RPMI8226 (cell line): Measurements from ENCODE around the gene ST3GAL3.
A peak's percentile ranks its signal among the peaks of the same experiment; 100 is the strongest.

ENCODE experiments used
- DNase-seq: peaks from one replicate; pipeline ENCODE4 v3.0.0-alpha.2; 2015

ST3GAL3 gene

GRCh38 chr1:43973981-43974442 lies 266.7 kb downstream of the ST3GAL3 start:
- DNase-seq: peak; percentile 77

- peak; percentile 99 for DNase-seq
Observed at GRCh38 chr1:43974443-43975248, 267.3 kb downstream of the ST3GAL3 start, which contains the start of gene ATP6V0B. TSS of gene ATP6V0B (plus strand) at chr1:43974960. CDS start at chr1:43975041, 81 bp downstream.

DNA sequence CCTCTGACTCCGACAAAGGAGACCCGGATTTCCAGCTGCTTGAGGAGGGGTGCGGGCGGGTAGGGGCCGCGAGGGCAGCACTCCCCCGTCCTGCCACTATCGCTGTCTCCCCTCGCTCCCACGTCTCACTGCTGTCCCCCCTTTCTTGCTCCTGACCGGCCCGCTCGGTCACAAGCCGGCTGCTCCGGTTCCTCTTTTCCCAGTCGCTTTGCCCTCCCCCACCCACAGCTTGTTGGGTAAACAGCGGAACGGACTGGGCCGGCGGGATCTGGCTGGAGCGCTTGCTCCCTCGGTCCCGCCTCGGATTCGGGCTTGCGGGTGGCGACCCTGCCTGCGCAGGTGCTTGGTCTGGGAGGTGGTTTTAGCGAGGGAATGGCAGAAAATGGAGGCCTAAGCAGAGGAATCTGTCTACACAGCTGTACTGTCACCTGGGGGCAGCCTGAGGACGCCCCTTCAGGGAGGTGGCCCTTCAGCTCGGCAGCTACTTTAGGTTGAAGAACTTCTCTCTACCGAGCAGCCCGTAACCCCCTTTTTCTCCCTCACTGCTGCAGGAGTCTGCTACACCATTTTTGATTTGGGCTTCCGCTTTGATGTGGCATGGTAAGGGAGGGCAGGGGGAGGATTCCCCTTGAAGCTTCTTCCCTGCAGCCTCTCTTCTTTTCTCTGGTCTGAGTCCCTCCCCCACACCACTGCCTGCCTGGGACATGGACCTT lies 268.1 kb downstream of the ST3GAL3 start:
- DNase-seq: peak; percentile 63

GRCh38 chr1:43976045-43976444 lies 268.7 kb downstream of the ST3GAL3 start:
- DNase-seq: no peak

DNA sequence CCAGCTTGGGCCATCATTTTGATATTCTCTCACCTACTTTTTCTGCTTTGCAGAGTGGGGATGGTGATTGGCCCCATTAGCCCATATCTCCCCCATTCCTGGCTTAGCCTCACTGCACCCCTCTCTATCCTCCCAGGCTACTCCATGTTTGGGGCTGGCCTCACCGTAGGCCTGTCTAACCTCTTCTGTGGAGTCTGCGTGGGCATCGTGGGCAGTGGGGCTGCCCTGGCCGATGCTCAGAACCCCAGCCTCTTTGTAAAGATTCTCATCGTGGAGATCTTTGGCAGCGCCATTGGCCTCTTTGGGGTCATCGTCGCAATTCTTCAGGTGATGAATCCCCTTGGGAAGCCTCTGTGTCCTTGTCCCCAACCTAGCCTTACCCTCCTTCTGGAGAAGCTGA lies 269.6 kb downstream of the ST3GAL3 start:
- no peak for DNase-seq

DNA sequence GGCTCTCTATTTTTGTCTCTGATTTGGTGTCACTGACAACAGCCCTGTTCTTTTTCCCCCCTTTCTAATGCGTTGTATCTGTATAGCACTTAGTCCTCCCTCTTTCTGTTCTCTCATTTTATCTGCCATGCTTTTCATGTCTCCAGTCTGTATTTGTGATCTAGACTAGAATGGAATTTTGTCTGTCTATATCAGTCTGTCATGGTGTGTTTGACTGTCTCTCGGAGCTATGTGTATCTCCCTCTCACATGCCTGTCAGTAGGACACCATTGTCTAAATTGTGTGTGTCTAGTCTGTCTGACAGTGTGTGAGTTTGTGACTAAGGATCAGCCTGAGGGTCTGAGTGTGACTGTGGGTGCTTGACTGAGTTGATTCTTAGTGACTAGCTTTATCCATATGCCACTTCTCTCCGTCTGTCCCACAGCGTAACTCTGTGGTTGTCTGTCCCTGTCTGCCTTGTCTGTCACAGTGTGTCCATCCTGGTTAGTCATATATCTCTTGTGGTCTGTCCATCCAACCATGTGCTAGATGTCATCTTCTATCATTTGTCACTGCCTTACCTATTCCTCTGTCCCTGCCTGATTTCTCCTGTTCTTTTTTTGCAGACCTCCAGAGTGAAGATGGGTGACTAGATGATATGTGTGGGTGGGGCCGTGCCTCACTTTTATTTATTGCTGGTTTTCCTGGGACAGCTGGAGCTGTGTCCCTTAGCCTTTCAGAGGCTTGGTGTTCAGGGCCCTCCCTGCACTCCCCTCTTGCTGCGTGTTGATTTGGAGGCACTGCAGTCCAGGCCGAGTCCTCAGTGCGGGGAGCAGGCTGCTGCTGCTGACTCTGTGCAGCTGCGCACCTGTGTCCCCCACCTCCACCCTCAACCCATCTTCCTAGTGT lies 270.3 kb downstream of the ST3GAL3 start:
- no peak for DNase-seq

GRCh38 chr1:43978264-43978550 lies 270.9 kb downstream of the ST3GAL3 start:
- DNase-seq: no peak

DNA sequence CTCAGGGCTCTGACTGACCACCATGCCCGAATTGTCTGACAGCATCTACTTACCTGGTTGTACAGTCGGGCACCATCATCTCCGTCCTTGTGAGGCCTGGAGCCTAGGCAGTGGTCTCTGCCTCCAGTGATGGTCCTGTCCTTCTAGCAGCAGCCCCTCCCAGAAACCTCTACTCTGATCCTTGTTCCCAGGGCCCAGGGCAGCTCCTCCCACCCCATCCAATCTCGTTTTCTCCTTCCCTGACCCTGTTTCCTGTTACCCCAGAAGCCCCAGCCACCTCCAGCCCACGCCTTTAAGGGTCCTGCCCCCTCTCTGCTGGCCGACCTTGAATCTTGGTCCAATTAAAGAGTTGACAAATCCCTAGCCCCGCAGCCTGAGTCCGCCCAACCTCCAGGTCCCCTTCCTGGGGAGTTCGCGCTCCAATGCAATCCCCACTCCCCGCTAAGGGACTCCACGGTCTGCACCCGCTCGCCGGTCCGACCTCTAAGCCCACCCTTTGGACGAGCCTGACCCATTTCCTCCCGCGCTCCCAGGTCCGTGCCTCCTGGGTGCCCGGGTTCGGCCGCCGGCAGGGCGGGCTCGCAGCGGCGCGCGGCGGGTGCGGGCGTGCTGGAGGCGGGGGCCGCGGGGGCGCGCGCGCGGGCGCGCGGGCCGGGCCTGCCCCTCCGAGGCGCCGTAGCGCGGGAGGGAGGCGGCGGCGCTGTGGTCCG lies 271.4 kb downstream of the ST3GAL3 start, which contains the start of gene B4GALT2:
TSS of gene B4GALT2 (plus strand) at position 660 of the 710 bp plus-strand sequence. CDS start 1,951 bp downstream, outside the sequence.
- DNase-seq: peak; percentile 72

DNA sequence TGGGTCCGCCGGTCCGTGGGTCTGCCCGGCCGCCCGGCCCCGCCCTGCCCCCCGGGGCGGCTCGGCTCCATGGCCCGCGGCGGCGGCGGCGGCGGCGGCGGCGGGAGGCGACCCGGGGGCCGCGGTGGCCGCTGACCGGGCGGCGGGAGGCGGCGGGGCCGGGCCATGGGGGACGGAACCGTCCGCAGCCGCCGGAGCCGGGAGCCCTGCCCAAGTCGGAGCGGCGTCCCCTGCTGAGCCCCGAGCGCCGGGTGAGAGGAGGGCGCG lies 271.9 kb downstream of the ST3GAL3 start:
- DNase-seq: no peak

- peak; percentile 76 for DNase-seq
Observed at GRCh38 chr1:43979528-43980254, 272.4 kb downstream of the ST3GAL3 start.

- peak; percentile 13 for DNase-seq
Observed at GRCh38 chr1:43980255-43981134, 273.2 kb downstream of the ST3GAL3 start.
